ENCODE data around the gene TRH. TPM values are rescaled to one million over a fixed set of nuclear protein-coding genes. Genes with fewer than 3 reads are reported as not detected.

The TRH gene
- total and polyA plus RNA-seq, 2 of the 8 experiments (the other 6 are each of a cell fraction or from before 2014, with no cell fraction given), result not detected

GRCh38 chr3:129927072-129927471 is 47.4 kb upstream of the TRH start:
- H2AK5ac ChIP-seq (ENCODE audit: low read depth, low read length), result no peak overlapping the region
- no peak overlapping the region for H4K91ac ChIP-seq (replicated peaks; ENCODE audit: insufficient read length, low read length)
- no peaks in the 10 kb centered on the region for H3K27me3 ChIP-seq (replicated peaks in 1 of 4; ENCODE audit: control insufficient read depth in 3 of 4, extremely low read depth in 1 of 4, insufficient read depth in 3 of 4, low read length in 3 of 4)
- no peak overlapping the region for H4K5ac ChIP-seq (ENCODE audit: insufficient read length, low read depth, low read length)
- POLR2A ChIA-PET (ENCODE audit: partially characterized antibody), result no interaction called here
- H4K8ac ChIP-seq (ENCODE audit: extremely low read depth, insufficient read depth, low read length), result no peak overlapping the region
- no peak overlapping the region for H3K14ac ChIP-seq (ENCODE audit: insufficient read length)
- no peak overlapping the region for H3K18ac ChIP-seq (ENCODE audit: extremely low read depth, low read length)
- no peak overlapping the region for H3K23ac ChIP-seq (ENCODE audit: insufficient read length)
- H4K20me1 ChIP-seq (replicated peaks in 1 of 2; ENCODE audit: control insufficient read depth in 1 of 2, insufficient read depth in 2 of 2, low read length in 2 of 2), result no peaks in the 10 kb centered on the region
- H3K56ac ChIP-seq (replicated peaks; ENCODE audit: insufficient read length, low read depth, low read length), result no peak overlapping the region
- no peak overlapping the region for H3K9ac ChIP-seq (replicated peaks in 1 of 4; ENCODE audit: extremely low read depth in 1 of 4, low read depth in 3 of 4, low read length in 3 of 4)
- H3K4ac ChIP-seq (replicated peaks; ENCODE audit: insufficient read length, low read depth, low read length), result no peak overlapping the region
- no peak overlapping the region for H2BK5ac ChIP-seq (ENCODE audit: low read depth, low read length)
- no peak for DNase-seq (ENCODE audit: low read depth in 1 of 2, low spot score in 2 of 2)
- H3K36me3 ChIP-seq (ENCODE audit: control insufficient read depth in 2 of 4, insufficient read depth in 4 of 4, low read length in 3 of 4), result no peaks in the 10 kb centered on the region
- no peak overlapping the region for H3K4me3 ChIP-seq (ENCODE audit: extremely low read depth in 1 of 4, insufficient read depth in 2 of 4, low read depth in 3 of 4, low read length in 4 of 4)
- no peak for TF ChIP-seq EGR1 (IDR thresholded peaks at IDR 0.05; ENCODE audit: borderline replicate concordance, low read depth, low read length)
- TF ChIP-seq GABPA (IDR thresholded peaks at IDR 0.05; ENCODE audit: borderline replicate concordance, insufficient read depth, low read length), result no peak
- TF ChIP-seq CTCF (IDR thresholded peaks at IDR 0.05; ENCODE audit: control extremely low read depth in 1 of 3, insufficient read depth in 1 of 3, low read depth in 1 of 3, low read length in 3 of 3), result no peak
- no peak for TF ChIP-seq EZH2 (IDR thresholded peaks at IDR 0.05; ENCODE audit: low read depth, low read length, severe bottlenecking)
- TF ChIP-seq TEAD4 (IDR thresholded peaks at IDR 0.05; ENCODE audit: low read depth, low read length), result no peak
- TF ChIP-seq BCL11A (IDR thresholded peaks at IDR 0.05; ENCODE audit: low read depth in 2 of 2, low read length in 2 of 2), result no peak
- TF ChIP-seq POU5F1 (IDR thresholded peaks at IDR 0.05; ENCODE audit: low read depth, low read length), result no peak
- H2BK15ac ChIP-seq (ENCODE audit: low read length), result no peak overlapping the region
- no peaks in the 10 kb centered on the region for H3K4me1 ChIP-seq (replicated peaks in 1 of 4; ENCODE audit: control insufficient read depth in 3 of 4, insufficient read depth in 4 of 4, low read length in 3 of 4)
- no peaks in the 10 kb centered on the region for H3K79me1 ChIP-seq (ENCODE audit: low read depth, low read length)
- H2BK12ac ChIP-seq (ENCODE audit: low read depth, low read length), result no peak overlapping the region
- H3K4me2 ChIP-seq (ENCODE audit: insufficient read depth in 1 of 2, low read depth in 2 of 2, low read length in 2 of 2), result no peak overlapping the region
- no peak overlapping the region for H2AFZ ChIP-seq (ENCODE audit: low read length)
- H3K9me3 ChIP-seq (ENCODE audit: insufficient read depth in 2 of 2, low read depth in 1 of 2, low read length in 1 of 2), result peaks cover 0 to 6% of the 10 kb centered on the region in 2 experiments; a peak in 1 of 4 replicates
- H3K79me2 ChIP-seq (ENCODE audit: control insufficient read depth in 1 of 2, insufficient read depth in 2 of 2, low read length in 2 of 2), result no peaks in the 10 kb centered on the region
- no peaks in the 10 kb centered on the region; the same call in 1 of the 2 replicates for H3K23me2 ChIP-seq (ENCODE audit: low read depth, low read length)
- H2BK120ac ChIP-seq (replicated peaks; ENCODE audit: low read depth, low read length), result no peak overlapping the region
- no peak overlapping the region for H2BK20ac ChIP-seq (ENCODE audit: low read length)
- FAIRE-seq, result no peak
- no peak overlapping the region for H3K27ac ChIP-seq (ENCODE audit: low read depth, low read length)
- CTCF ChIA-PET (ENCODE audit: partially characterized antibody), result interaction anchor here (0.6 to 1.6 kb wide), 8 partner anchors 11 to 302 kb away, joined by 3 to 8 read pairs (median 3); no protein-coding TSS in a partner anchor
- WGBS, 2 experiments (ENCODE audit: extremely low coverage in 1 of 2, insufficient coverage in 1 of 2, insufficient read length in 1 of 2, insufficient replicate concordance in 2 of 2, low coverage in 1 of 2, low lambda C conversion rate in 2 of 2, missing lambda C conversion rate in 1 of 2), result 91% methylated on average over 5 of the region's 5 CpGs; no CpG with 5 or more reads in 1 of the 2 experiments

Measured in H1 (cell line).